Stimulated activated CD8-positive, alpha-beta memory T cell treated with anti-CD3 and anti-CD28 coated beads, Interleukin-12 subunit alpha, Interleukin-12 subunit beta, amount 100 ng/mL, for 24 hours (primary cell): Measurements from ENCODE around the gene AMOTL1.

Experiments
- DNase-seq: peaks from one replicate; pipeline ENCODE4 v3.0.0-alpha.2; 2020; ENCODE audit errors: extremely low read depth

AMOTL1 gene

DNA sequence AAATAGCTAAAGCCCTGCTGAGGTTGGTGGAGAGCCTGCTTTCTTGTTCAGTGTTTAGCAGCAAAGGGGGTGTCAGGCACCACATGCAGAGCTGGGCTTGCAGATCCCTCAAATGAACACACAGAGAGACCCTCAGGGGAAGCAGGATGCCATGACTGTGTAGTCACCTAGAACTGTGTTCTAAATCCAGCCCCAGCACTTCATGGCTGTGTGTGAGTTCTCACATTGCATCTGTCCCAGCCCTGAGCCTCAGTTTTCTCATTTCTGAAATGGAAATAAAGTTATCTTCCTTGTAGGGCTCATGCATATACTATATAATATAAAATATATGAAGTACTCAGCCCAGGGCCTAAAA, 158.1 kb downstream of the AMOTL1 start:
- no peak for DNase-seq
